Kidney (tissue), 14 donors: ENCODE data around the gene TGM3. TPM values are rescaled to one million over a fixed set of nuclear protein-coding genes. Genes with fewer than 3 reads are reported as not detected.

Experiments used
- DNase-seq, 5 donors: peaks; one replicate each; pipeline ENCODE4 v3.0.0-alpha.2; 2013 to 2020
- FAIRE-seq: peaks from 2 replicates; lab custom pipeline; 2012; peaks lifted over from hg19 to GRCh38; lab: Jason Lieb, UNC
- H3K27ac ChIP-seq, 2 donors: one replicate each; pipeline ENCODE4 v1.7.0; 2013; ENCODE audit warnings: low read depth in 2 of 2, low read length in 2 of 2, inconsistent platforms in 1 of 2
- H3K27me3 ChIP-seq: one replicate; pipeline ENCODE4 v1.7.1; 2013; ENCODE audit warnings: low read length, inconsistent platforms; ENCODE audit not compliant: control insufficient read depth, insufficient read depth
- H3K36me3 ChIP-seq, 3 donors: one replicate each; pipeline versions ENCODE4 v1.7.0 to v1.7.1; 2013; ENCODE audit warnings: low read length in 3 of 3, control low read depth in 1 of 3, inconsistent platforms in 1 of 3; ENCODE audit not compliant: insufficient read depth in 3 of 3, control insufficient read depth in 2 of 3
- H3K4me1 ChIP-seq, 3 donors: one replicate each; pipeline versions ENCODE4 v1.7.0 to v1.7.1; 2013; ENCODE audit warnings: low read length in 3 of 3, inconsistent platforms in 1 of 3, low read depth in 1 of 3; ENCODE audit not compliant: control insufficient read depth in 2 of 3, insufficient read depth in 2 of 3
- H3K4me3 ChIP-seq, 3 donors: one replicate each; pipeline versions ENCODE4 v1.7.0 to v1.8.1; 2013; ENCODE audit warnings: low read length in 3 of 3, control low read depth in 1 of 3, inconsistent platforms in 1 of 3
- H3K9ac ChIP-seq, 3 donors: one replicate each; pipeline versions ENCODE4 v1.7.0 to v1.7.1; 2013; ENCODE audit warnings: low read length in 3 of 3, control low read depth in 1 of 3, inconsistent platforms in 1 of 3
- H3K9me3 ChIP-seq, 3 donors: one replicate each; pipeline versions ENCODE4 v1.7.0 to v1.7.1; 2013; ENCODE audit warnings: low read length in 3 of 3, control low read depth in 1 of 3, inconsistent platforms in 1 of 3; ENCODE audit not compliant: control insufficient read depth in 2 of 3, insufficient read depth in 1 of 3
- CTCF ChIP-seq: IDR thresholded peaks from 3 replicates; pipeline ENCODE4 v1.5.1; 2012; ENCODE audit warnings: mild to moderate bottlenecking, moderate library complexity, borderline replicate concordance; ENCODE audit not compliant: insufficient read depth; ENCODE audit errors: extremely low read depth
- intact Hi-C: fragments of 100-400 bp; cut with DNase I; formaldehyde crosslinking; loops from one replicate; pipeline ENCODE4 v1.11.1; 2022
- polyA plus RNA-seq: library from polyadenylated mRNA; stranded (reverse); fragments of 350-450 nt; fragmentation: Illumina TruSeq; extraction: RNeasy Lipid Tissue Mini Kit (QIAGEN cat#74804); gene quantifications from one replicate; pipeline ENCODE4 v1.2.3, GENCODE V29; 2014; ENCODE audit warnings: low read depth, low replicate concordance; ENCODE audit not compliant: insufficient read depth
- total RNA-seq: library from RNA; stranded (reverse); fragmentation: NEBNext Ultra II Directional; extraction: Animal tissue kit (Norgen Biotek cat#: 25700); gene quantifications from one replicate; pipeline ENCODE4 v1.2.1, GENCODE V29; 2021
- donor health status: control.
- donor health status: control.
- donor health status: control.
- donor health status: control.
- donor health status: control.
- donor health status: DM: yes; HTN: yes; CAD: no.
- donor health status: Normal renal cell carcinoma (clear cell type).

Gene TGM3
- total and polyA plus RNA-seq, 2 donors from 2014 or later, result 0.13 TPM; not detected in 1

GRCh38 chr20:2348336-2348735 is 52.5 kb downstream of the TGM3 start:
- Histone ChIP-seq H3K9ac (no peak overlapping the region), H3K9me3 (no peaks in the 10 kb centered on the region), H3K27ac (no peak overlapping the region), H3K4me3 (no peak overlapping the region), H3K27me3 (no peaks in the 10 kb centered on the region), H3K4me1 (no peaks in the 10 kb centered on the region), H3K36me3 (no peaks in the 10 kb centered on the region)
- no peak for FAIRE-seq
- intact Hi-C loops, result no loop called here
- no peak for TF ChIP-seq CTCF
- DNase-seq, result no peak

DNA sequence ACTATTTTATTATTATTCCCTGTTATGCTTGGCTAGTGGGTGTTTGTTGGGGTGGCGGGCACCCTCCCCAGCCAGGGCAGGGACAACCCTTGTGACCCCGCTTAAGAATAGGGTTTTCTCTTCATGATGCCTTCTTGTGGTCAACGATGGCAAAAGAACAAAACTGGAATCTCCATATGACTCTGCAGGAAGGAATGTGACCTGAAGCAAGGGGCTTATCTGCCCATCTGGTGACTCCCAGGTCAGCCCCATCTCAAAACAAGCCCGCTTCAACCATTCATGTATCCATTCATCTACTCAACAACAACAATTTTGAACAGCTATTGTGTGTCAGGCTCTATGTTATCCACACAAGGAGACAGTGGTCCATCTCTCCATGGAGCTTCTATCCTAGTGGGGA is 54.0 kb downstream of the TGM3 start:
- Histone ChIP-seq H3K4me3 (no peak overlapping the region), H3K9ac (no peak overlapping the region), H3K9me3 (no peaks in the 10 kb centered on the region), H3K36me3 (no peaks in the 10 kb centered on the region), H3K27ac (no peak overlapping the region), H3K4me1 (no peaks in the 10 kb centered on the region), H3K27me3 (no peaks in the 10 kb centered on the region)
- FAIRE-seq (no peak), DNase-seq (no peak)
- TF ChIP-seq CTCF, result no peak
- intact Hi-C loops, result no loop called here

- Histone ChIP-seq H3K9ac (no peak overlapping the region), H3K4me3 (no peak overlapping the region), H3K9me3 (no peaks in the 10 kb centered on the region), H3K27ac (no peak overlapping the region), H3K36me3 (no peaks in the 10 kb centered on the region), H3K27me3 (no peaks in the 10 kb centered on the region), H3K4me1 (no peaks in the 10 kb centered on the region)
- no peak for TF ChIP-seq CTCF
- intact Hi-C loops, result no loop called here
- DNase-seq (no peak), FAIRE-seq (no peak)
These were observed 54.8 kb downstream of the TGM3 start for GRCh38 chr20:2350606-2351005.

DNA sequence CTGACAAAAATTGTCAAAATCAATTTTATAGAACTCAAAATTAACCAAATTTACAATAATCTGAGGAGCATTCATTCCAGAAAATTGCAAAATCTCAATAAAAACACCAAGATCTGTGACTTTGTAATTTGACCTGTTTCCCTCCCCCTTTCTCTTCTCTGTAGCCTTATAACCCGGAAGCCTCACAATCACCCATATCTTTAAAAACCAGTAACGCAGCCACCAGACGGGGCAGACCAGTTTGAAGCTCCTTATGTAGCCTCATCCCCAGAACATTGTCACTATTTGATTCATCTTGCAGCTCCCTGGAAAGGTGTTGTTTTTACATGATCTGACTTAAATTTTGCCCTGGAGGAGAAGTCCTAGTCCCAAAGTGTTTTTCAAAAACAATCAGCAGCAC is 57.4 kb downstream of the TGM3 start:
- Histone ChIP-seq H3K27me3 (no peaks in the 10 kb centered on the region), H3K4me1 (no peaks in the 10 kb centered on the region), H3K9ac (no peak overlapping the region), H3K36me3 (no peaks in the 10 kb centered on the region), H3K9me3 (no peaks in the 10 kb centered on the region), H3K4me3 (no peak overlapping the region), H3K27ac (no peak overlapping the region)
- FAIRE-seq (no peak), DNase-seq (no peak)
- TF ChIP-seq CTCF, result no peak
- intact Hi-C loops, result no loop called here
